Stomach (tissue), 9 donors: ENCODE measurements around the gene FRMD4B. TPM values are rescaled to one million over a fixed set of nuclear protein-coding genes. Genes with fewer than 3 reads are reported as not detected.

Experiments
- DNase-seq, 2 donors: peaks; one replicate each; pipeline versions ENCODE4 v3.0.0 to v3.0.0-alpha.2; 2013 to 2019
- H3K27ac ChIP-seq, 5 donors: fragments of 200-600 bp in 4 of 5; sonication (generic) in 4 of 5; one replicate each; pipeline ENCODE4 v1.5.1; 2013 to 2019; ENCODE audit warnings: mild to moderate bottlenecking in 1 of 5, moderate library complexity in 1 of 5
- H3K27me3 ChIP-seq, 3 donors: fragments of 200-600 bp; sonication (generic); one replicate each; pipeline ENCODE4 v1.5.1; 2017 to 2019; ENCODE audit warnings: mixed run types in 1 of 3
- H3K36me3 ChIP-seq, 4 donors: fragments of 200-600 bp; sonication (generic); 1 replicate in 3 of 4; 2 replicates in 1 of 4; pipeline ENCODE4 v1.5.1; 2016 to 2019
- H3K4me1 ChIP-seq, 4 donors: fragments of 200-600 bp; sonication (generic); one replicate each; pipeline ENCODE4 v1.5.1; 2016 to 2019
- H3K4me3 ChIP-seq, 4 donors: fragments of 200-600 bp; sonication (generic) in 3 of 4; one replicate each; pipeline ENCODE4 v1.5.1; 2016 to 2019; ENCODE audit warnings: mild to moderate bottlenecking in 1 of 4
- H3K9me3 ChIP-seq, 4 donors: fragments of 200-600 bp; sonication (generic); one replicate each; pipeline ENCODE4 v1.5.1; 2016 to 2019
- CTCF ChIP-seq, 7 experiments: fragments of 450-650 bp in 4 of 7; fragments of 200-600 bp in 3 of 7; sonication (generic) in 3 of 7; IDR thresholded peaks; one replicate each; pipeline ENCODE4 v1.5.1; 2016 to 2019; ENCODE audit warnings: antibody characterized with exemption in 7 of 7, control low read depth in 2 of 7, mild to moderate bottlenecking in 1 of 7
- EP300 ChIP-seq: sonication (generic); formaldehyde crosslinking; IDR thresholded peaks from one replicate; pipeline ENCODE4 v1.6.1; 2017; ENCODE audit warnings: antibody characterized with exemption
- POLR2A ChIP-seq, 4 donors: fragments of 450-650 bp; IDR thresholded peaks; one replicate each; pipeline ENCODE4 v1.6.1; 2016; ENCODE audit warnings: antibody characterized with exemption in 4 of 4, control low read depth in 2 of 4, mild to moderate bottlenecking in 1 of 4, moderate library complexity in 1 of 4
- POLR2AphosphoS5 ChIP-seq, 3 donors: sonication (generic); formaldehyde crosslinking; IDR thresholded peaks; one replicate each; pipeline ENCODE4 v1.6.1; 2016; ENCODE audit warnings: antibody characterized with exemption in 3 of 3
- WGBS, 5 donors: extraction: QIAGEN DNeasy Blood & Tissue Kit in 3 of 5; methylation state at CpG; one replicate each; pipeline versions ENCODE4 v1.1.5 to v1.1.7; 2013 to 2018; 5-methylcytosine and 5-hydroxymethylcytosine counted together
- intact Hi-C: fragments of 100-400 bp; cut with DNase I; formaldehyde crosslinking; loops from one replicate; pipeline ENCODE4 v1.15.1; 2023; ENCODE audit warnings: low total_unique reads
- polyA plus RNA-seq, 3 donors: library from polyadenylated mRNA; stranded (reverse); fragments of 200-250 nt; gene quantifications; one replicate each; pipeline ENCODE4 v1.2.3, GENCODE V29; 2013
- total RNA-seq, 5 donors: library from RNA; depleted of rRNA; stranded (reverse); fragments of >200 nt; gene quantifications; one replicate each; pipeline versions ENCODE4 v1.1.0 to v1.2.3, GENCODE V29; 2014 to 2016
- donor health status: healthy with polysubstance abuse.
- donor health status: Bipolar disorder and iron deficiency.
- donor health status: healthy.

FRMD4B gene
- total and polyA plus RNA-seq, 8 donors = 5.2 to 35.6 (median 21.0) TPM

GRCh38 chr3:69386556-69387385 is 883 bp upstream of the FRMD4B start:
- Histone ChIP-seq H3K9me3 (no peaks in the 10 kb centered on the region), H3K4me1 (peaks cover 11 to 24% (median 18%) of the 10 kb centered on the region in 4 donors), H3K4me3 (peak overlapping the region; percentile 52 to 70 (median 58)), H3K36me3 (no peaks in the 10 kb centered on the region), H3K27ac (no peak overlapping the region), H3K27me3 (peaks cover 0 to 72% (median 7%) of the 10 kb centered on the region in 3 donors)
- WGBS, 5 donors = 34 to 41% (median 36%) methylated on average over 8 of the region's 8 CpGs
- DNase-seq = peak in 1 of 2 donors; percentile 31
- TF ChIP-seq POLR2AphosphoS5 (IDR thresholded peaks at IDR 0.05) (no peak), CTCF (IDR thresholded peaks at IDR 0.05) (no peak), EP300 (no peak), POLR2A (IDR thresholded peaks at IDR 0.05) (no peak)
- intact Hi-C loops = no loop called here

GRCh38 chr3:69385123-69385722 is 665 bp downstream of the FRMD4B start:
- Histone ChIP-seq H3K9me3 (no peaks in the 10 kb centered on the region), H3K4me1 (peaks cover 11 to 24% (median 18%) of the 10 kb centered on the region in 4 donors), H3K36me3 (no peaks in the 10 kb centered on the region), H3K27me3 (peaks cover 0 to 74% (median 7%) of the 10 kb centered on the region in 3 donors), H3K27ac (peak overlapping the region; percentile 10 to 60 (median 47)), H3K4me3 (peak overlapping the region; percentile 52 to 70 (median 58))
- 19 to 27% (median 21%) methylated on average over 11 of the region's 11 CpGs for WGBS, 5 donors
- TF ChIP-seq CTCF (IDR thresholded peaks at IDR 0.05) (no peak), POLR2AphosphoS5 (IDR thresholded peaks at IDR 0.05) (no peak), EP300 (no peak), POLR2A (IDR thresholded peaks at IDR 0.05) (no peak)
- intact Hi-C loops = no loop called here
- DNase-seq = peak in 1 of 2 donors; percentile 33

- TF ChIP-seq POLR2A (IDR thresholded peaks at IDR 0.05) = no peak
- no peak for TF ChIP-seq EP300
- TF ChIP-seq CTCF (IDR thresholded peaks at IDR 0.05) = no peak
- TF ChIP-seq POLR2AphosphoS5 (IDR thresholded peaks at IDR 0.05) = no peak
Observed at GRCh38 chr3:69384326-69384725, 1.6 kb downstream of the FRMD4B start.

GRCh38 chr3:69379661-69380060 is 6.2 kb downstream of the FRMD4B start:
- no peak overlapping the region for H3K4me3 ChIP-seq
- H3K4me1 ChIP-seq = peaks cover 0 to 4% (median 0%) of the 10 kb centered on the region in 4 donors
- 61 to 72% (median 65%) methylated on average over 3 of the region's 3 CpGs for WGBS, 5 donors
- no peak overlapping the region for H3K27ac ChIP-seq
- no peaks in the 10 kb centered on the region for H3K9me3 ChIP-seq
- no peaks in the 10 kb centered on the region for H3K36me3 ChIP-seq
- TF ChIP-seq EP300 (no peak), POLR2A (IDR thresholded peaks at IDR 0.05) (no peak), POLR2AphosphoS5 (IDR thresholded peaks at IDR 0.05) (no peak), CTCF (IDR thresholded peaks at IDR 0.05) (no peak)
- peaks cover 0 to 30% (median 0%) of the 10 kb centered on the region in 3 donors for H3K27me3 ChIP-seq
- DNase-seq = peak in 1 of 2 donors; percentile 21
- intact Hi-C loops = no loop called here

More at GRCh38 chr3:69384326-69384725, 1.6 kb downstream of the FRMD4B start:
- peak in 1 of 2 donors; percentile 31 for DNase-seq
- Histone ChIP-seq H3K27ac (no peak overlapping the region), H3K4me1 (peaks cover 11 to 24% (median 18%) of the 10 kb centered on the region in 4 donors), H3K36me3 (no peaks in the 10 kb centered on the region), H3K27me3 (peaks cover 0 to 66% (median 7%) of the 10 kb centered on the region in 3 donors), H3K4me3 (peak overlapping the region in 2 of 4 donors; percentile 59 to 70), H3K9me3 (no peaks in the 10 kb centered on the region)
- intact Hi-C loops = no loop called here
- 60 to 81% (median 75%) methylated on average over 1 of the region's 1 CpG for WGBS, 5 donors
